Mesenchymal stem cell (in vitro differentiated cells and primary cell): Measurements from ENCODE around the gene CIRBP.
"Not testable (repeated sequence)": the region's sequence is repeated elsewhere in the genome, so short reads cannot be mapped to it uniquely, and the experiment has no call there.

Source experiments
- DNase-seq: peaks from one replicate; pipeline ENCODE4 v3.0.0-alpha.2; 2013
- H2AFZ ChIP-seq: one replicate; pipeline ENCODE4 v1.6.1; 2013; ENCODE audit warnings: low read depth, mild to moderate bottlenecking, control low read depth, inconsistent platforms, low read length, moderate library complexity
- H2AK5ac ChIP-seq: 2 replicates; pipeline ENCODE4 v1.6.1; 2013; ENCODE audit warnings: low read length, moderate library complexity, mild to moderate bottlenecking, inconsistent platforms; ENCODE audit not compliant: severe bottlenecking
- H2BK120ac ChIP-seq: one replicate; pipeline ENCODE4 v1.6.1; 2013; ENCODE audit warnings: low read depth, mild to moderate bottlenecking, inconsistent platforms, low read length, moderate library complexity
- H2BK12ac ChIP-seq, 2 experiments: one replicate each; pipeline ENCODE4 v1.6.1; 2013; ENCODE audit warnings: inconsistent platforms in 2 of 2, low read length in 2 of 2, mild to moderate bottlenecking in 2 of 2, moderate library complexity in 2 of 2, control low read depth in 1 of 2
- H2BK15ac ChIP-seq: one replicate; pipeline ENCODE4 v1.6.1; 2013; ENCODE audit warnings: mild to moderate bottlenecking, low read depth, inconsistent platforms; ENCODE audit not compliant: poor library complexity, severe bottlenecking
- H2BK5ac ChIP-seq: 2 replicates; pipeline ENCODE4 v1.6.1; 2013; ENCODE audit warnings: low read depth, mild to moderate bottlenecking, low read length, control low read depth, inconsistent platforms; ENCODE audit not compliant: poor library complexity, severe bottlenecking
- H3K14ac ChIP-seq, 2 experiments: one replicate each; pipeline ENCODE4 v1.6.1; 2013; ENCODE audit warnings: inconsistent platforms in 2 of 2, low read length in 2 of 2, control low read depth in 1 of 2, mild to moderate bottlenecking in 1 of 2, moderate library complexity in 1 of 2
- H3K18ac ChIP-seq, 2 experiments: one replicate each; pipeline ENCODE4 v1.6.1; 2013; ENCODE audit warnings: inconsistent platforms in 2 of 2, low read length in 2 of 2, control low read depth in 1 of 2, low read depth in 1 of 2, mild to moderate bottlenecking in 1 of 2
- H3K23ac ChIP-seq, 2 experiments: one replicate each; pipeline ENCODE4 v1.6.1; 2013; ENCODE audit warnings: inconsistent platforms in 2 of 2, low read length in 2 of 2, mild to moderate bottlenecking in 2 of 2, moderate library complexity in 2 of 2, control low read depth in 1 of 2
- H3K27ac ChIP-seq: 2 replicates; pipeline ENCODE4 v1.5.1; 2013; ENCODE audit warnings: mild to moderate bottlenecking, moderate library complexity, low read length, control low read depth, inconsistent platforms; ENCODE audit not compliant: poor library complexity, severe bottlenecking
- H3K27me3 ChIP-seq, 2 experiments: 2 replicates each; pipeline versions ENCODE4 v1.6.1 to v1.7.0; 2013; ENCODE audit warnings: low read length in 2 of 2, mild to moderate bottlenecking in 2 of 2, moderate library complexity in 2 of 2, control low read depth in 1 of 2, inconsistent platforms in 1 of 2; ENCODE audit not compliant: control insufficient read depth in 1 of 2, insufficient read depth in 1 of 2
- H3K36me3 ChIP-seq, 2 experiments: 2 replicates each; pipeline versions ENCODE4 v1.6.1 to v1.7.0; 2013; ENCODE audit warnings: low read length in 2 of 2, control low read depth in 1 of 2, inconsistent platforms in 1 of 2, low read depth in 1 of 2, mild to moderate bottlenecking in 1 of 2; ENCODE audit not compliant: insufficient read depth in 2 of 2, control insufficient read depth in 1 of 2
- H3K4ac ChIP-seq, 2 experiments: one replicate each; pipeline ENCODE4 v1.6.1; 2013; ENCODE audit warnings: inconsistent platforms in 2 of 2, low read length in 2 of 2, mild to moderate bottlenecking in 2 of 2, moderate library complexity in 2 of 2, control low read depth in 1 of 2, low read depth in 1 of 2
- H3K4me1 ChIP-seq: 2 replicates; pipeline ENCODE4 v1.6.1; 2013; ENCODE audit warnings: low read depth, low read length, control low read depth; ENCODE audit not compliant: control insufficient read depth, insufficient read depth
- H3K4me2 ChIP-seq: 2 replicates; pipeline ENCODE4 v1.6.1; 2013; ENCODE audit warnings: low read length, mild to moderate bottlenecking, inconsistent platforms; ENCODE audit not compliant: poor library complexity, severe bottlenecking
- H3K4me3 ChIP-seq, 2 experiments: 2 replicates each; pipeline versions ENCODE4 v1.5.1 to v1.7.0; 2013; ENCODE audit warnings: low read length in 2 of 2, mild to moderate bottlenecking in 2 of 2, control low read depth in 1 of 2, low read depth in 1 of 2; ENCODE audit not compliant: insufficient read depth in 1 of 2
- H3K79me1 ChIP-seq: replicated peaks from 2 replicates; pipeline ENCODE4 v1.6.1; 2013; ENCODE audit warnings: mild to moderate bottlenecking, control low read depth, low read length, inconsistent platforms; ENCODE audit not compliant: poor library complexity, severe bottlenecking
- H3K9ac ChIP-seq: 2 replicates; pipeline ENCODE4 v1.7.0; 2013; ENCODE audit warnings: mild to moderate bottlenecking, low read length, moderate library complexity
- H3K9me3 ChIP-seq: 2 replicates; pipeline ENCODE4 v1.7.0; 2013; ENCODE audit warnings: mild to moderate bottlenecking, low read length; ENCODE audit not compliant: control insufficient read depth
- H4K8ac ChIP-seq: one replicate; pipeline ENCODE4 v1.6.1; 2013; ENCODE audit warnings: inconsistent platforms, mild to moderate bottlenecking, low read length, moderate library complexity
- H4K91ac ChIP-seq: one replicate; pipeline ENCODE4 v1.6.1; 2013; ENCODE audit warnings: mild to moderate bottlenecking, low read length, inconsistent platforms
- WGBS: methylation state at CpG from one replicate; pipeline ENCODE4 v1.1.7; 2013; ENCODE audit warnings: mixed read lengths; 5-methylcytosine and 5-hydroxymethylcytosine counted together

The CIRBP gene

DNA sequence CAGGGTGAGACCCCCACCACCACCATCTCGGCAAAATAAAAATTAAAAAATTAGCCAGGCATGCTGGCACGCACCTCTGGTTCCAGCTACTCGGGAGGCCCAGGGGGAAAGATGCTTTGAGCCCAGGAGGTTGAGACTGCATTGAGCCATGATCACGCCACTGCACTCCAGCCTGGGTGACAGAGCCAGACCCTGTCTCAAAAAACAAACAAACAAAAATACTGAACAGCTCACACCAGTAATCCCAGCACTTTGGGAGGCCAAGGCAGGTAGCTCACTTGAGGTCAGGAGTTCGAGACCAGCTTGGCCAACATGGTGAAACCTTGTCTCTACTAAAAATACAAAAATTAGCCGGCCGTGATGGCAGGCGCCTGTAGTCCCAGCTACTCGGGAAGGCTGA is 36.2 kb downstream of the CIRBP start:
- not testable (repeated sequence) for H3K4me2 ChIP-seq, H3K4me3 ChIP-seq, H2BK15ac ChIP-seq, H3K36me3 ChIP-seq, H4K8ac ChIP-seq, H3K23ac ChIP-seq, H3K9me3 ChIP-seq, H3K79me1 ChIP-seq, H2BK12ac ChIP-seq, H3K18ac ChIP-seq, H3K9ac ChIP-seq, DNase-seq, H4K91ac ChIP-seq, H2AFZ ChIP-seq, H3K14ac ChIP-seq, H2BK120ac ChIP-seq, H3K27ac ChIP-seq, H2AK5ac ChIP-seq, H2BK5ac ChIP-seq, H3K4me1 ChIP-seq, H3K4ac ChIP-seq
- peaks cover 0 to 49% of the 10 kb centered on the region in 2 experiments for H3K27me3 ChIP-seq
- 74% methylated on average over 9 of the region's 9 CpGs for WGBS

DNA sequence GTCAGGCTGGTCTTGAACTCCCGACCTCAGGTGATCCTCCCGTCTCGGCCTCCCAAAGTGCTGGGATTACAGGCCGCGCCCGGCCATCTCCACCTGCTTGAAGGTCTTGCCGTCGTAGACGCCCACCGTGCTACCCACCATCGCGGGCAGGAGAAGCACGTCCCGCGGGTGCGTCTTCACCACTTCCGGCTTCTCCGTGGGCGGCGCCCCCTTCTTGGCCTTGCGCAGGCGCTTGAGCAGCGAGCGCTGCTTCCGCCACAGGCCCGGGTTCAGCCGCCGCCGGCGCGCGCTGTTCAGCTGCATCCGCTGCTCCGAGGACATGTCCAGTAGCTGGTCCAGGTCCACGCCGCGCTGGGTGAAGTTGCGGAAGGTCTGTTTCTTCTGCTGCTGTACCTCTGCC is 38.2 kb downstream of the CIRBP start:
- H3K23ac ChIP-seq, result no peak overlapping the region
- H3K79me1 ChIP-seq, result no peaks in the 10 kb centered on the region
- H2AK5ac ChIP-seq, result no peak overlapping the region
- no peak overlapping the region for H3K4me2 ChIP-seq
- H3K14ac ChIP-seq, result no peak overlapping the region
- H2AFZ ChIP-seq, result no peak overlapping the region
- no peak overlapping the region for H3K4ac ChIP-seq
- H3K27me3 ChIP-seq, result peaks cover 0 to 50% of the 10 kb centered on the region in 2 experiments
- H3K4me1 ChIP-seq, result peaks cover 8% of the 10 kb centered on the region
- no peak overlapping the region for H4K91ac ChIP-seq
- no peak overlapping the region for H2BK15ac ChIP-seq
- no peak overlapping the region for H2BK12ac ChIP-seq
- no peak overlapping the region for H2BK120ac ChIP-seq
- H3K18ac ChIP-seq, result no peak overlapping the region
- no peaks in the 10 kb centered on the region for H3K9me3 ChIP-seq
- DNase-seq, result no peak
- no peak overlapping the region for H2BK5ac ChIP-seq
- H3K27ac ChIP-seq, result no peak overlapping the region
- WGBS, result 92% methylated on average over 35 of the region's 38 CpGs
- H3K9ac ChIP-seq, result no peak overlapping the region
- no peaks in the 10 kb centered on the region for H3K36me3 ChIP-seq
- no peak overlapping the region for H4K8ac ChIP-seq
- H3K4me3 ChIP-seq, result no peak overlapping the region

- no peak overlapping the region for H3K4me3 ChIP-seq
- no peak overlapping the region for H2AFZ ChIP-seq
- H3K27ac ChIP-seq, result no peak overlapping the region
- no peak overlapping the region for H2BK15ac ChIP-seq
- no peak overlapping the region for H2AK5ac ChIP-seq
- H3K4ac ChIP-seq, result no peak overlapping the region
- no peak overlapping the region for H3K18ac ChIP-seq
- no peaks in the 10 kb centered on the region for H3K9me3 ChIP-seq
- H2BK120ac ChIP-seq, result no peak overlapping the region
- no peak overlapping the region for H3K9ac ChIP-seq
- WGBS, result 95% methylated on average over 19 of the region's 20 CpGs
- H3K27me3 ChIP-seq, result peaks cover 0 to 47% of the 10 kb centered on the region in 2 experiments
- no peak for DNase-seq
- no peak overlapping the region for H4K91ac ChIP-seq
- H3K36me3 ChIP-seq, result no peaks in the 10 kb centered on the region
- no peak overlapping the region for H2BK5ac ChIP-seq
- no peak overlapping the region for H3K4me2 ChIP-seq
- H3K14ac ChIP-seq, result no peak overlapping the region
- H4K8ac ChIP-seq, result no peak overlapping the region
- H3K79me1 ChIP-seq, result no peaks in the 10 kb centered on the region
- peaks cover 13% of the 10 kb centered on the region for H3K4me1 ChIP-seq
- H3K23ac ChIP-seq, result no peak overlapping the region
- no peak overlapping the region for H2BK12ac ChIP-seq
Measured at GRCh38 chr19:1307755-1308303, 38.7 kb downstream of the CIRBP start.

- Histone ChIP-seq H3K27ac (no peak overlapping the region), H3K14ac (no peak overlapping the region), H2BK12ac (no peak overlapping the region), H2BK5ac (no peak overlapping the region), H2BK15ac (no peak overlapping the region), H3K9ac (no peak overlapping the region), H2BK120ac (no peak overlapping the region), H4K91ac (no peak overlapping the region), H4K8ac (no peak overlapping the region), H3K18ac (no peak overlapping the region), H3K79me1 (no peaks in the 10 kb centered on the region), H3K23ac (no peak overlapping the region), H3K9me3 (no peaks in the 10 kb centered on the region), H3K36me3 (no peaks in the 10 kb centered on the region), H3K4me1 (peaks cover 22% of the 10 kb centered on the region), H3K4me2 (no peak overlapping the region), H3K4me3 (no peak overlapping the region), H3K27me3 (peaks cover 0 to 52% of the 10 kb centered on the region in 2 experiments), H2AK5ac (no peak overlapping the region), H2AFZ (no peak overlapping the region), H3K4ac (no peak overlapping the region)
- 62% methylated on average over 8 of the region's 11 CpGs for WGBS
- no peak for DNase-seq
Measured at GRCh38 chr19:1308718-1309117, 39.6 kb downstream of the CIRBP start.
